Spleen (tissue), 7 donors: Measurements from ENCODE around the gene INPP5B.

Experiments used
- POLR2A ChIP-seq, 3 donors: fragments of 450-650 bp; IDR thresholded peaks; one replicate each; pipeline ENCODE4 v1.5.1; 2017; ENCODE audit warnings: antibody characterized with exemption in 3 of 3, mild to moderate bottlenecking in 1 of 3
- POLR2AphosphoS5 ChIP-seq, 3 donors: sonication (generic); formaldehyde crosslinking; IDR thresholded peaks; one replicate each; pipeline ENCODE4 v1.5.1; 2017; ENCODE audit warnings: antibody characterized with exemption in 3 of 3
- TF ChIP-seq, protein P1 (sequence below), 11 experiments: fragments of 200-600 bp in 7 of 11; fragments of 450-650 bp in 4 of 11; sonication (generic) in 4 of 11; IDR thresholded peaks in 8 of 11; conservative IDR thresholded peaks in 3 of 11; 1 replicate in 7 of 11; 2 replicates in 4 of 11; pipeline versions ENCODE4 v1.4.0 to v1.8.0; 2016 to 2021; ENCODE audit warnings: antibody characterized with exemption in 11 of 11, inconsistent platforms in 4 of 11, mild to moderate bottlenecking in 1 of 11
- donor health status: DM: no; HTN: no; CAD: no; lungs with moderate emphysema.
- donor health status: DM: no; HTN: no; CAD: no.
- donor health status: DM: no; HTN: no; CAD: no.

DNA sequence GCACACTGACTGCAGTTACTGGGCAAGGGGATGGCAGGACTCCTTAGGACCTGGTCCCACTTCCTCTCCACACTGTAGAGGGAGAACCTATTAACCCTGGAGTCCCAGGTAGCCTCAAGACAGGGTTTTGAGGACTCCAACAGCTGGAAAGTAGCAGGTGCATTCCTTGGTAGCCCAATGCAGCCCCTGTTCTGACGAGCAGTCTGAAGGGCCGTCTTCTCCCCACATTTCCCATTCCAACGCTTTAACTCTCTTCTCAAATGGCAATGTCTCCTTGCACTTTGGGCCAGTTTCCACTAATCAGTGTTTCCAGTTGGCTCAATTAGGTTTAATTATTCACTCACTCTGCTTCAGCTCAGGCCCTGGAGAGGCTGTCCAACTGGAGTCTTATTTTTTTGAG is 8.8 kb upstream of the INPP5B start:
- TF ChIP-seq, protein P1, sequence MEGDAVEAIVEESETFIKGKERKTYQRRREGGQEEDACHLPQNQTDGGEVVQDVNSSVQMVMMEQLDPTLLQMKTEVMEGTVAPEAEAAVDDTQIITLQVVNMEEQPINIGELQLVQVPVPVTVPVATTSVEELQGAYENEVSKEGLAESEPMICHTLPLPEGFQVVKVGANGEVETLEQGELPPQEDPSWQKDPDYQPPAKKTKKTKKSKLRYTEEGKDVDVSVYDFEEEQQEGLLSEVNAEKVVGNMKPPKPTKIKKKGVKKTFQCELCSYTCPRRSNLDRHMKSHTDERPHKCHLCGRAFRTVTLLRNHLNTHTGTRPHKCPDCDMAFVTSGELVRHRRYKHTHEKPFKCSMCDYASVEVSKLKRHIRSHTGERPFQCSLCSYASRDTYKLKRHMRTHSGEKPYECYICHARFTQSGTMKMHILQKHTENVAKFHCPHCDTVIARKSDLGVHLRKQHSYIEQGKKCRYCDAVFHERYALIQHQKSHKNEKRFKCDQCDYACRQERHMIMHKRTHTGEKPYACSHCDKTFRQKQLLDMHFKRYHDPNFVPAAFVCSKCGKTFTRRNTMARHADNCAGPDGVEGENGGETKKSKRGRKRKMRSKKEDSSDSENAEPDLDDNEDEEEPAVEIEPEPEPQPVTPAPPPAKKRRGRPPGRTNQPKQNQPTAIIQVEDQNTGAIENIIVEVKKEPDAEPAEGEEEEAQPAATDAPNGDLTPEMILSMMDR (IDR thresholded peaks at IDR 0.05 in 8 of 11, conservative IDR thresholded peaks at IDR 0.05 in 3 of 11), result no peak
- no peak for TF ChIP-seq POLR2A (IDR thresholded peaks at IDR 0.05)
- TF ChIP-seq POLR2AphosphoS5 (IDR thresholded peaks at IDR 0.05), result no peak
